ENCODE results near the gene MYRIP.

Gene MYRIP

DNA sequence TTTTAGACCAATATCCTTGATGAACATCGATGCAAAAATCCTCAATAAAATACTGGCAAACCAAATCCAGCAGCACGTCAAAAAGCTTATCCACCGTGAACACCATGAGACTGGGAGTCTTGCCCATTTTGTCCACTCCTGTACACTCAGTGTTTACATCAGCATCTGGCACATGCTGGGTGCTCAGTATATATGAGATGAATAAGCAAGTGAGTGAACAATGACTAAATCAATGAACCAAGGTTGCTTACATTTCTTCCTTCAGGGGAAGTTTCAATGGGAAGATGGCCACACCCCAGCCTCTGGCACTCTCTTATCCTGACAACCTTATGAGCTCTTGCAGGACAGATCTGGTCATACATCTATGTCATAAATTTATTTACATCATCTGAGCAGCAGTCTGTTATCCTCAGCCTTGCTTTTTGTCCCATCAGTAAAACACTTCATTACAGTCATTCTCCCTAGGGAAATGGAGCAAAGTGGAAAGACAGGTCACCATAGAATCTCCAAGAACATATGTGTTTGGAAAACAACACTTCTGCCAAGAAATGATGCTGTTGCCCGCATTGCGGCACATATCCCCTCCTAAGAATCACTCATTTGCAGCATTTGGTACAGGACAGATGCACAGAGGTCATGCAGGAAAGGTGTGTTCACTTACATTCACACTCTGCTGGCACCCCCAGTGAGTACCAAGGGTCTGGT, 328.3 kb downstream of the MYRIP start:
- Histone ChIP-seq H3K56ac (ENCODE audit: low read length) (no peak overlapping the region), H2AK5ac (ENCODE audit: low read length) (no peak overlapping the region)

DNA sequence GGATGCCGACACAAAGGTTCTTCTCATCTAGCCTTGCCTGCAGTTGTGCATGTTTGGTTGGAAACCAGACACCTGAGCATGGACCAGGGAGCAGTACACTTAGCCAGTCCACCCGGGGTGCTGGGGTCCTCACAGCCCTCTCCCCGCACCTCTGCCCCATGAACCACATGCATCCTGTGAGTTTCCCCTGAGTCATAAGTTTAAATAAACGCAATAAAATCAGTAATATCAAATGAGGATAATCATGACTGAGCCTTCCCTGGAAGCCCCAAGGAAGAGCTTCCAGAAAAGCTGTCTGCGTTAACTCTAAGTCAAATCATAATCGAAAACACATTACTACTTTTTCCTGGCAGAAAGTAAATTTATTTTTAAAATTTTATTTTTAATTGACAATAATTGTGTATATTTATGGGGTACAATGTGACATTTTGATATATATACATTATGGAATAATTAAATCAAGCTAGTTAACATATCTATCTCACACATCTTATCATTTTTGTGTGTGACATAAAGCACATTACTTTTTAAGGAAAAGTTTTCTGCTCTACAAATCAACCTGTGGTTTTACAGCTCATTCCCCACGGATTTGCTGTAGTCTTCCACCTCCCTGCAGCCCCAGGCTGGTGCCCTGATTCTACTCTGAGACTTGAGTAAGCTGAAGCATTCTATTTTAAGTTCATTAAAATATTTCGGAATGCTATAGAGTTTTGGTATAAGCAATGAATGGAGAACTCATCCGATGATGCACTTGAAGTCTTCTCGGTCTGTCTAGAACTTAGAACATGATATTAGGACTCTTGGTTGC, 334.1 kb downstream of the MYRIP start:
- no peak overlapping the region for H3K9ac ChIP-seq (ENCODE audit: low read length)
- no peaks in the 10 kb centered on the region for H3K36me3 ChIP-seq (ENCODE audit: control insufficient read depth, insufficient read depth, low read length)
- H3K27me3 ChIP-seq (ENCODE audit: insufficient read depth, low read length, poor library complexity): no peaks in the 10 kb centered on the region
- no CpG with 5 or more reads among the region's 10 CpGs for WGBS (ENCODE audit: extremely low coverage, insufficient coverage, low lambda C conversion rate)
- H4K5ac ChIP-seq (ENCODE audit: low read length): no peak overlapping the region
- H3K4me1 ChIP-seq (ENCODE audit: control insufficient read depth, low read depth, low read length): no peaks in the 10 kb centered on the region
- no peak overlapping the region for H3K56ac ChIP-seq (ENCODE audit: low read length)
- H2BK15ac ChIP-seq (replicated peaks; ENCODE audit: low read depth): no peak overlapping the region
- H4K8ac ChIP-seq (ENCODE audit: low read depth, low read length): no peak overlapping the region
- no peaks in the 10 kb centered on the region for H3K79me1 ChIP-seq (ENCODE audit: low read length)
- H3K18ac ChIP-seq (ENCODE audit: low read length): no peak overlapping the region
- no peak overlapping the region for H2AK5ac ChIP-seq (ENCODE audit: low read length)
- H3K27ac ChIP-seq (ENCODE audit: low read depth, low read length): no peak overlapping the region
- H3K79me2 ChIP-seq (ENCODE audit: control insufficient read depth, insufficient read depth, low read length): no peaks in the 10 kb centered on the region
- no peak for DNase-seq
- H2BK120ac ChIP-seq (ENCODE audit: low read depth, low read length): no peak overlapping the region
- H3K4me2 ChIP-seq (ENCODE audit: low read length): no peak overlapping the region
- H3K23ac ChIP-seq (ENCODE audit: low read length): no peak overlapping the region
- no peak overlapping the region for H3K4me3 ChIP-seq (ENCODE audit: low read length)
- no peak overlapping the region for H2BK5ac ChIP-seq (ENCODE audit: low read length)
- H3K4ac ChIP-seq (ENCODE audit: low read depth, low read length): no peak overlapping the region

More for the DNA sequence above, 328.3 kb downstream of the MYRIP start:
- H2BK120ac ChIP-seq (ENCODE audit: low read depth, low read length): no peak overlapping the region
- H3K23ac ChIP-seq (ENCODE audit: low read length): no peak overlapping the region
- no peak overlapping the region for H4K5ac ChIP-seq (ENCODE audit: low read length)
- no peak overlapping the region for H3K4me2 ChIP-seq (ENCODE audit: low read length)
- H2BK5ac ChIP-seq (ENCODE audit: low read length): no peak overlapping the region
- no peak overlapping the region for H3K27ac ChIP-seq (ENCODE audit: low read depth, low read length)
- DNase-seq: no peak
- H3K4me1 ChIP-seq (ENCODE audit: control insufficient read depth, low read depth, low read length): no peaks in the 10 kb centered on the region
- no peaks in the 10 kb centered on the region for H3K36me3 ChIP-seq (ENCODE audit: control insufficient read depth, insufficient read depth, low read length)
- H3K27me3 ChIP-seq (ENCODE audit: insufficient read depth, low read length, poor library complexity): no peaks in the 10 kb centered on the region
- H4K8ac ChIP-seq (ENCODE audit: low read depth, low read length): no peak overlapping the region
- H2BK15ac ChIP-seq (replicated peaks; ENCODE audit: low read depth): no peak overlapping the region
- H3K9ac ChIP-seq (ENCODE audit: low read length): no peak overlapping the region
- no peak overlapping the region for H3K4me3 ChIP-seq (ENCODE audit: low read length)
- no peak overlapping the region for H3K4ac ChIP-seq (ENCODE audit: low read depth, low read length)
- H3K79me2 ChIP-seq (ENCODE audit: control insufficient read depth, insufficient read depth, low read length): no peaks in the 10 kb centered on the region
- no CpG with 5 or more reads among the region's 5 CpGs for WGBS (ENCODE audit: extremely low coverage, insufficient coverage, low lambda C conversion rate)
- H3K79me1 ChIP-seq (ENCODE audit: low read length): no peaks in the 10 kb centered on the region
- no peak overlapping the region for H3K18ac ChIP-seq (ENCODE audit: low read length)

- H4K8ac ChIP-seq (ENCODE audit: low read depth, low read length): no peak overlapping the region
- no peaks in the 10 kb centered on the region for H3K79me2 ChIP-seq (ENCODE audit: control insufficient read depth, insufficient read depth, low read length)
- H2BK120ac ChIP-seq (ENCODE audit: low read depth, low read length): no peak overlapping the region
- H4K5ac ChIP-seq (ENCODE audit: low read length): no peak overlapping the region
- H3K79me1 ChIP-seq (ENCODE audit: low read length): no peaks in the 10 kb centered on the region
- no peak overlapping the region for H2AK5ac ChIP-seq (ENCODE audit: low read length)
- H3K4ac ChIP-seq (ENCODE audit: low read depth, low read length): no peak overlapping the region
- H3K4me2 ChIP-seq (ENCODE audit: low read length): no peak overlapping the region
- no peaks in the 10 kb centered on the region for H3K36me3 ChIP-seq (ENCODE audit: control insufficient read depth, insufficient read depth, low read length)
- no peak overlapping the region for H3K23ac ChIP-seq (ENCODE audit: low read length)
- H3K4me3 ChIP-seq (ENCODE audit: low read length): no peak overlapping the region
- no peak overlapping the region for H3K27ac ChIP-seq (ENCODE audit: low read depth, low read length)
- no peaks in the 10 kb centered on the region for H3K27me3 ChIP-seq (ENCODE audit: insufficient read depth, low read length, poor library complexity)
- H3K56ac ChIP-seq (ENCODE audit: low read length): no peak overlapping the region
- WGBS (ENCODE audit: extremely low coverage, insufficient coverage, low lambda C conversion rate): no CpG with 5 or more reads among the region's 2 CpGs
- DNase-seq: no peak
- no peak overlapping the region for H2BK5ac ChIP-seq (ENCODE audit: low read length)
- no peak overlapping the region for H3K9ac ChIP-seq (ENCODE audit: low read length)
- H3K18ac ChIP-seq (ENCODE audit: low read length): no peak overlapping the region
- H2BK15ac ChIP-seq (replicated peaks; ENCODE audit: low read depth): no peak overlapping the region
- no peaks in the 10 kb centered on the region for H3K4me1 ChIP-seq (ENCODE audit: control insufficient read depth, low read depth, low read length)
Observed at GRCh38 chr3:40148827-40149226, 339.4 kb downstream of the MYRIP start.

- Histone ChIP-seq H3K4me1 (ENCODE audit: control insufficient read depth, low read depth, low read length) (no peaks in the 10 kb centered on the region), H3K4me3 (ENCODE audit: low read length) (no peak overlapping the region), H2BK120ac (ENCODE audit: low read depth, low read length) (no peak overlapping the region), H3K4ac (ENCODE audit: low read depth, low read length) (no peak overlapping the region), H3K36me3 (ENCODE audit: control insufficient read depth, insufficient read depth, low read length) (no peaks in the 10 kb centered on the region), H3K9ac (ENCODE audit: low read length) (no peak overlapping the region), H3K79me1 (ENCODE audit: low read length) (no peaks in the 10 kb centered on the region), H3K79me2 (ENCODE audit: control insufficient read depth, insufficient read depth, low read length) (no peaks in the 10 kb centered on the region), H4K8ac (ENCODE audit: low read depth, low read length) (no peak overlapping the region), H3K27me3 (ENCODE audit: insufficient read depth, low read length, poor library complexity) (no peaks in the 10 kb centered on the region), H3K23ac (ENCODE audit: low read length) (no peak overlapping the region), H3K4me2 (ENCODE audit: low read length) (no peak overlapping the region), H3K18ac (ENCODE audit: low read length) (no peak overlapping the region), H3K56ac (ENCODE audit: low read length) (no peak overlapping the region), H3K27ac (ENCODE audit: low read depth, low read length) (no peak overlapping the region), H2BK15ac (replicated peaks; ENCODE audit: low read depth) (no peak overlapping the region), H2AK5ac (ENCODE audit: low read length) (no peak overlapping the region), H4K5ac (ENCODE audit: low read length) (no peak overlapping the region), H2BK5ac (ENCODE audit: low read length) (no peak overlapping the region)
- peak; percentile 13 for DNase-seq
- WGBS (ENCODE audit: extremely low coverage, insufficient coverage, low lambda C conversion rate): no CpG with 5 or more reads among the region's 1 CpG
Observed at GRCh38 chr3:40152482-40153133, 343.2 kb downstream of the MYRIP start.

- no peak for DNase-seq
- H4K5ac ChIP-seq (ENCODE audit: low read length): no peak overlapping the region
- H4K8ac ChIP-seq (ENCODE audit: low read depth, low read length): no peak overlapping the region
- no peak overlapping the region for H3K9ac ChIP-seq (ENCODE audit: low read length)
- H3K23ac ChIP-seq (ENCODE audit: low read length): no peak overlapping the region
- H3K79me1 ChIP-seq (ENCODE audit: low read length): no peaks in the 10 kb centered on the region
- no peaks in the 10 kb centered on the region for H3K79me2 ChIP-seq (ENCODE audit: control insufficient read depth, insufficient read depth, low read length)
- H3K27ac ChIP-seq (ENCODE audit: low read depth, low read length): no peak overlapping the region
- H3K4ac ChIP-seq (ENCODE audit: low read depth, low read length): no peak overlapping the region
- WGBS (ENCODE audit: extremely low coverage, insufficient coverage, low lambda C conversion rate): no CpG with 5 or more reads among the region's 6 CpGs
- no peaks in the 10 kb centered on the region for H3K36me3 ChIP-seq (ENCODE audit: control insufficient read depth, insufficient read depth, low read length)
- H3K56ac ChIP-seq (ENCODE audit: low read length): no peak overlapping the region
- no peak overlapping the region for H2BK5ac ChIP-seq (ENCODE audit: low read length)
- no peak overlapping the region for H2BK120ac ChIP-seq (ENCODE audit: low read depth, low read length)
- no peak overlapping the region for H2BK15ac ChIP-seq (replicated peaks; ENCODE audit: low read depth)
- H3K18ac ChIP-seq (ENCODE audit: low read length): no peak overlapping the region
- no peak overlapping the region for H3K4me2 ChIP-seq (ENCODE audit: low read length)
- H3K4me3 ChIP-seq (ENCODE audit: low read length): no peak overlapping the region
- no peaks in the 10 kb centered on the region for H3K27me3 ChIP-seq (ENCODE audit: insufficient read depth, low read length, poor library complexity)
- H3K4me1 ChIP-seq (ENCODE audit: control insufficient read depth, low read depth, low read length): no peaks in the 10 kb centered on the region
- no peak overlapping the region for H2AK5ac ChIP-seq (ENCODE audit: low read length)
Observed at GRCh38 chr3:40160933-40161332, 351.5 kb downstream of the MYRIP start.
